Heart left ventricle (tissue), 16 donors: Measurements from ENCODE around the gene GJA1. TPM values are rescaled to one million over a fixed set of nuclear protein-coding genes. Genes with fewer than 3 reads are reported as not detected.
A peak's percentile ranks its signal among the peaks of the same experiment; 100 is the strongest.
"Not testable (repeated sequence)": the region's sequence is repeated elsewhere in the genome, so short reads cannot be mapped to it uniquely, and the experiment has no call there.

Experiments
- ATAC-seq, 4 donors: fragments of 200-7000 bp; cut with Tn5 transposase; one replicate each; pipeline ENCODE4 v1.9.1; 2020 to 2022; ENCODE audit warnings: moderate library complexity in 4 of 4, mild to moderate bottlenecking in 3 of 4, moderate number of reproducible peaks in 1 of 4
- DNase-seq, 5 donors: peaks; one replicate each; pipeline ENCODE4 v3.0.0-alpha.2; 2020
- H3K27ac ChIP-seq, 12 donors: fragments of 200-600 bp; sonication (generic) in 4 of 12; one replicate each; pipeline versions ENCODE4 v1.5.0 to v1.8.0; 2016 to 2022; ENCODE audit warnings: mild to moderate bottlenecking in 2 of 12
- H3K27me3 ChIP-seq, 9 donors: fragments of 200-600 bp; sonication (generic) in 2 of 9; one replicate each; pipeline versions ENCODE4 v1.5.1 to v1.8.0; 2016 to 2022; ENCODE audit warnings: mild to moderate bottlenecking in 3 of 9
- H3K36me3 ChIP-seq, 9 donors: fragments of 200-600 bp; sonication (generic) in 2 of 9; one replicate each; pipeline versions ENCODE4 v1.5.0 to v1.8.0; 2018 to 2022; ENCODE audit warnings: mild to moderate bottlenecking in 2 of 9
- H3K4me1 ChIP-seq, 12 donors: fragments of 200-600 bp; sonication (generic) in 4 of 12; one replicate each; pipeline versions ENCODE4 v1.5.0 to v1.8.0; 2016 to 2022; ENCODE audit warnings: mild to moderate bottlenecking in 3 of 12
- H3K4me3 ChIP-seq, 12 donors: fragments of 200-600 bp; sonication (generic) in 4 of 12; one replicate each; pipeline versions ENCODE4 v1.5.0 to v1.8.0; 2017 to 2022; ENCODE audit warnings: mild to moderate bottlenecking in 9 of 12, moderate library complexity in 4 of 12
- H3K9me3 ChIP-seq, 12 donors: fragments of 200-600 bp; sonication (generic) in 4 of 12; one replicate each; pipeline versions ENCODE4 v1.5.0 to v1.8.0; 2016 to 2022; ENCODE audit warnings: mild to moderate bottlenecking in 1 of 12
- POLR2A ChIP-seq, 2 donors: fragments of 450-650 bp; IDR thresholded peaks; one replicate each; pipeline ENCODE4 v1.6.1; 2017; ENCODE audit warnings: antibody characterized with exemption in 2 of 2, mild to moderate bottlenecking in 2 of 2, moderate library complexity in 2 of 2
- WGBS, 4 donors: extraction: QIAGEN DNeasy Blood & Tissue Kit in 2 of 4; methylation state at CpG; one replicate each; pipeline versions ENCODE4 v1.1.5 to v1.1.7; 2013 to 2018; 5-methylcytosine and 5-hydroxymethylcytosine counted together
- intact Hi-C, 10 donors: fragments of 100-400 bp; cut with DNase I; formaldehyde crosslinking; loops; one replicate each; pipeline versions ENCODE4 v1.11.1 to v1.14.2; 2022
- polyA plus RNA-seq, 2 donors: library from polyadenylated mRNA; stranded (reverse); fragments of 200-250 nt; gene quantifications; one replicate each; pipeline ENCODE4 v1.2.3, GENCODE V29; 2013
- total RNA-seq, 9 donors: library from RNA; depleted of rRNA in 2 of 9; stranded (reverse); fragments of >200 nt in 2 of 9; fragmentation: NEBNext Ultra II Directional in 3 of 9; extraction: Animal tissue kit (Norgen Biotek cat#: 25700) in 3 of 9; gene quantifications; one replicate each; pipeline versions ENCODE4 v1.1.0 to v1.2.4, GENCODE V29; 2016 to 2023
- TF ChIP-seq, protein P1 (sequence below), 12 donors: fragments of 200-600 bp; sonication (generic) in 4 of 12; IDR thresholded peaks; one replicate each; pipeline versions ENCODE4 v1.5.0 to v1.8.0; 2018 to 2022; ENCODE audit warnings: antibody characterized with exemption in 12 of 12, mild to moderate bottlenecking in 5 of 12
- donor health status: ischemic (EF 13 %, LVEDD 7.1; RV severe dilation, severe dysfunction).
- donor health status: healthy with polysubstance abuse.
- donor health status: DM: no; HTN: yes; CAD: no.
- donor health status: DM: no; HTN: no; CAD: no.
- donor health status: ischemic (EF 25% LVEDD 6.9; RV normal size, moderate dysfunction).
- donor health status: ischemic (EF 25% LVEDD 5.7; RV mildly dilated, moderate dysfunction).
- donor health status: healthy.
- donor health status: DM: yes; HTN: yes; CAD: no.
- donor health status: ischemic (EF 35%, LVEDD 5.7; RV mildly dilated, moderate dysfunction).
- donor health status: nonischemic (EF 11% LVEDD 7.7; RV severe dilation, severe dysfunction).
- donor health status: DM: yes; HTN: yes; CAD: no.
- donor health status: PGD.
- donor health status: ischemic (EF 29% LVEDD 5.4; RV normal size, mild dysfunction).
- donor health status: nonischemic (EF 23%, LVEDD 6.1; RV moderate dilation, normal function).

The GJA1 gene
- total and polyA plus RNA-seq, 11 donors, result 103 to 404 (median 208) TPM

- H3K4me3 ChIP-seq, result no peak overlapping the region
- H3K27ac ChIP-seq, result no peak overlapping the region
- intact Hi-C loops, result loop anchor here in 5 of 10 donors (2.0 to 10.0 kb wide), 6 partner anchors 604 to 946 kb away; no protein-coding TSS in a partner anchor
- no peaks in the 10 kb centered on the region for H3K9me3 ChIP-seq
- no peaks in the 10 kb centered on the region for H3K36me3 ChIP-seq
- no peaks in the 10 kb centered on the region for H3K27me3 ChIP-seq
- peaks cover 0 to 6% (median 0%) of the 10 kb centered on the region in 12 donors for H3K4me1 ChIP-seq
- no peak for TF ChIP-seq POLR2A (IDR thresholded peaks at IDR 0.05)
- TF ChIP-seq, protein P1, sequence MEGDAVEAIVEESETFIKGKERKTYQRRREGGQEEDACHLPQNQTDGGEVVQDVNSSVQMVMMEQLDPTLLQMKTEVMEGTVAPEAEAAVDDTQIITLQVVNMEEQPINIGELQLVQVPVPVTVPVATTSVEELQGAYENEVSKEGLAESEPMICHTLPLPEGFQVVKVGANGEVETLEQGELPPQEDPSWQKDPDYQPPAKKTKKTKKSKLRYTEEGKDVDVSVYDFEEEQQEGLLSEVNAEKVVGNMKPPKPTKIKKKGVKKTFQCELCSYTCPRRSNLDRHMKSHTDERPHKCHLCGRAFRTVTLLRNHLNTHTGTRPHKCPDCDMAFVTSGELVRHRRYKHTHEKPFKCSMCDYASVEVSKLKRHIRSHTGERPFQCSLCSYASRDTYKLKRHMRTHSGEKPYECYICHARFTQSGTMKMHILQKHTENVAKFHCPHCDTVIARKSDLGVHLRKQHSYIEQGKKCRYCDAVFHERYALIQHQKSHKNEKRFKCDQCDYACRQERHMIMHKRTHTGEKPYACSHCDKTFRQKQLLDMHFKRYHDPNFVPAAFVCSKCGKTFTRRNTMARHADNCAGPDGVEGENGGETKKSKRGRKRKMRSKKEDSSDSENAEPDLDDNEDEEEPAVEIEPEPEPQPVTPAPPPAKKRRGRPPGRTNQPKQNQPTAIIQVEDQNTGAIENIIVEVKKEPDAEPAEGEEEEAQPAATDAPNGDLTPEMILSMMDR (IDR thresholded peaks at IDR 0.05), result no peak
- ATAC-seq (no peak), DNase-seq (no peak)
- WGBS, 4 donors, result 85 to 86% (median 86%) methylated on average over 15 of the region's 15 CpGs
Observed at GRCh38 chr6:121428872-121429756, 6.3 kb upstream of the GJA1 start.

GRCh38 chr6:121430514-121431460 is 4.7 kb upstream of the GJA1 start:
- no peak for TF ChIP-seq POLR2A (IDR thresholded peaks at IDR 0.05)
- TF ChIP-seq, protein P1 (IDR thresholded peaks at IDR 0.05), result peak; percentile 48 to 85 (median 78)
- Histone ChIP-seq H3K4me1 (peaks cover 0 to 13% (median 1%) of the 10 kb centered on the region in 12 donors), H3K9me3 (no peaks in the 10 kb centered on the region), H3K36me3 (no peaks in the 10 kb centered on the region), H3K27ac (peak overlapping the region in 3 of 12 donors; percentile 23 to 44 (median 24)), H3K4me3 (peak overlapping the region in 1 of 12 donors; percentile 4), H3K27me3 (no peaks in the 10 kb centered on the region)
- intact Hi-C loops, result loop anchor here (1.0 to 10.0 kb wide), 13 partner anchors 96 to 964 kb away; partner anchors contain the start of genes HSF2 (in 1 of the 10) and TBC1D32 (in 1 of the 10)
- DNase-seq (no peak), ATAC-seq (peak in 1 of 4 donors; percentile 37)
- WGBS, 4 donors, result 47 to 57% (median 53%) methylated on average over 10 of the region's 10 CpGs

GRCh38 chr6:121431776-121432175 is 3.7 kb upstream of the GJA1 start:
- H3K4me1 ChIP-seq, result peaks cover 0 to 13% (median 1%) of the 10 kb centered on the region in 12 donors
- ATAC-seq, H3K4me3 ChIP-seq, H3K27me3 ChIP-seq, H3K36me3 ChIP-seq, H3K27ac ChIP-seq, H3K9me3 ChIP-seq, DNase-seq: not testable (repeated sequence)
- 96 to 98% (median 97%) methylated on average over 6 of the region's 6 CpGs for WGBS, 4 donors
- intact Hi-C loops, result loop anchor here (2.0 to 10.0 kb wide), 11 partner anchors 97 to 963 kb away; partner anchors contain the start of genes HSF2 (in 1 of the 10) and TBC1D32 (in 1 of the 10)

- Histone ChIP-seq H3K4me3 (peak overlapping the region in 1 of 12 donors; percentile 67), H3K27ac (peak overlapping the region in 11 of 12 donors; percentile 59 to 95 (median 92)), H3K9me3 (no peaks in the 10 kb centered on the region), H3K4me1 (peaks cover 0 to 18% (median 2%) of the 10 kb centered on the region in 12 donors), H3K27me3 (peaks cover 0 to 22% (median 0%) of the 10 kb centered on the region in 9 donors), H3K36me3 (no peaks in the 10 kb centered on the region)
- WGBS, 4 donors, result 86 to 89% (median 88%) methylated on average over 13 of the region's 13 CpGs
- DNase-seq (no peak), ATAC-seq (peak in 3 of 4 donors; percentile 22 to 45 (median 33))
- TF ChIP-seq, protein P1 (IDR thresholded peaks at IDR 0.05), result no peak
- TF ChIP-seq POLR2A (IDR thresholded peaks at IDR 0.05), result no peak
- intact Hi-C loops, result loop anchor here in 9 of 10 donors (2.0 to 10.0 kb wide), 8 partner anchors 151 to 961 kb away; partner anchors contain the start of gene HSF2 (in 1 of the 9)
Observed at GRCh38 chr6:121434037-121434770, 1.2 kb upstream of the GJA1 start.
